D721Med (cell line): ENCODE measurements around the gene C11orf65.

Source experiments
- DNase-seq: peaks from one replicate; pipeline ENCODE4 v3.0.0; 2011; ENCODE audit warnings: low spot score; ENCODE audit not compliant: insufficient read length
- FAIRE-seq: peaks from 2 replicates; lab custom pipeline; 2011; peaks lifted over from hg19 to GRCh38; lab: Jason Lieb, UNC
- CTCF ChIP-seq: IDR thresholded peaks from 2 replicates; pipeline ENCODE4 v1.5.1; 2012; ENCODE audit warnings: mild to moderate bottlenecking, control low read depth; ENCODE audit not compliant: insufficient read depth; ENCODE audit errors: missing control alignments

The C11orf65 gene

GRCh38 chr11:108343714-108344113, 123.6 kb downstream of the C11orf65 start:
- no peak for FAIRE-seq
- DNase-seq, result no peak
- TF ChIP-seq CTCF, result no peak

GRCh38 chr11:108341654-108342053, 125.7 kb downstream of the C11orf65 start:
- TF ChIP-seq CTCF, result no peak
- FAIRE-seq, result no peak
- no peak for DNase-seq

GRCh38 chr11:108340973-108341372, 126.4 kb downstream of the C11orf65 start:
- DNase-seq (no peak), FAIRE-seq (no peak)
- no peak for TF ChIP-seq CTCF

GRCh38 chr11:108338750-108339149, 128.6 kb downstream of the C11orf65 start:
- DNase-seq (no peak), FAIRE-seq (no peak)
- no peak for TF ChIP-seq CTCF

GRCh38 chr11:108333403-108333899, 133.9 kb downstream of the C11orf65 start:
- TF ChIP-seq CTCF, result no peak
- DNase-seq (no peak), FAIRE-seq (no peak)
